ENCODE data around the gene ARPC1B.

- TF ChIP-seq CTCF (IDR thresholded peaks at IDR 0.05) (no peak), ZFX (IDR thresholded peaks at IDR 0.05; ENCODE audit: borderline replicate concordance) (no peak)
Measured at GRCh38 chr7:99389772-99390171, 15.2 kb downstream of the ARPC1B start.

Data from 22Rv1 (cell line).